Measurements from ENCODE around the gene LTBP3. TPM values are rescaled to one million over a fixed set of nuclear protein-coding genes. Genes with fewer than 3 reads are reported as not detected.

LTBP3 gene
- total RNA-seq, 1 donor = 41.6 TPM

GRCh38 chr11:65499713-65500386 is 58.3 kb downstream of the LTBP3 start:
- Histone ChIP-seq H3K27me3 (ENCODE audit: insufficient read depth, low read length) (no peaks in the 10 kb centered on the region), H3K36me3 (ENCODE audit: insufficient read depth, low read length) (peaks cover 49% of the 10 kb centered on the region), H3K4me1 (ENCODE audit: insufficient read depth, low read length) (peaks cover 26% of the 10 kb centered on the region), H2AFZ (ENCODE audit: low read length) (no peak overlapping the region), H3K4me2 (ENCODE audit: insufficient read depth, low read length) (peak overlapping the region; percentile 86), H3K27ac (ENCODE audit: low read depth, low read length) (peak overlapping the region; percentile 95), H3K79me2 (ENCODE audit: insufficient read depth, low read length) (peaks cover 93% of the 10 kb centered on the region), H4K20me1 (ENCODE audit: insufficient read depth, low read length) (peaks cover 56% of the 10 kb centered on the region), H3K9me3 (ENCODE audit: low read depth, low read length) (no peaks in the 10 kb centered on the region), H3K4me3 (ENCODE audit: insufficient read depth, low read length) (peak overlapping the region; percentile 86)
- no peak for DNase-seq (ENCODE audit: insufficient read length, low spot score, missing footprints)
- no peak for TF ChIP-seq CTCF (IDR thresholded peaks at IDR 0.05; ENCODE audit: extremely low read depth, low read depth, low read length)

DNA sequence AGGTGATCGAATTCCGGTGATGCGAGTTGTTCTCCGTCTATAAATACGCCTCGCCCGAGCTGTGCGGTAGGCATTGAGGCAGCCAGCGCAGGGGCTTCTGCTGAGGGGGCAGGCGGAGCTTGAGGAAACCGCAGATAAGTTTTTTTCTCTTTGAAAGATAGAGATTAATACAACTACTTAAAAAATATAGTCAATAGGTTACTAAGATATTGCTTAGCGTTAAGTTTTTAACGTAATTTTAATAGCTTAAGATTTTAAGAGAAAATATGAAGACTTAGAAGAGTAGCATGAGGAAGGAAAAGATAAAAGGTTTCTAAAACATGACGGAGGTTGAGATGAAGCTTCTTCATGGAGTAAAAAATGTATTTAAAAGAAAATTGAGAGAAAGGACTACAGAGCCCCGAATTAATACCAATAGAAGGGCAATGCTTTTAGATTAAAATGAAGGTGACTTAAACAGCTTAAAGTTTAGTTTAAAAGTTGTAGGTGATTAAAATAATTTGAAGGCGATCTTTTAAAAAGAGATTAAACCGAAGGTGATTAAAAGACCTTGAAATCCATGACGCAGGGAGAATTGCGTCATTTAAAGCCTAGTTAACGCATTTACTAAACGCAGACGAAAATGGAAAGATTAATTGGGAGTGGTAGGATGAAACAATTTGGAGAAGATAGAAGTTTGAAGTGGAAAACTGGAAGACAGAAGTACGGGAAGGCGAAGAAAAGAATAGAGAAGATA is 59.0 kb downstream of the LTBP3 start, which contains the start of gene MALAT1:
Gene MALAT1, plus strand, starts transcription at position 69 of the 736 bp plus-strand sequence.
- Histone ChIP-seq H3K27ac (ENCODE audit: low read depth, low read length) (peak within 1 kb of the TSS; percentile 95), H4K20me1 (ENCODE audit: insufficient read depth, low read length) (peaks cover 49% of the 10 kb centered on the region)

GRCh38 chr11:65498727-65498976 is 59.5 kb downstream of the LTBP3 start:
- DNase-seq (ENCODE audit: insufficient read length, low spot score, missing footprints) = no peak
- Histone ChIP-seq H3K4me3 (ENCODE audit: insufficient read depth, low read length) (peak overlapping the region; percentile 86), H3K27me3 (ENCODE audit: insufficient read depth, low read length) (no peaks in the 10 kb centered on the region), H3K27ac (ENCODE audit: low read depth, low read length) (peak overlapping the region; percentile 95), H3K4me1 (ENCODE audit: insufficient read depth, low read length) (peaks cover 38% of the 10 kb centered on the region), H3K36me3 (ENCODE audit: insufficient read depth, low read length) (peaks cover 37% of the 10 kb centered on the region), H4K20me1 (ENCODE audit: insufficient read depth, low read length) (peaks cover 44% of the 10 kb centered on the region), H3K9me3 (ENCODE audit: low read depth, low read length) (no peaks in the 10 kb centered on the region), H2AFZ (ENCODE audit: low read length) (no peak overlapping the region), H3K79me2 (ENCODE audit: insufficient read depth, low read length) (peaks cover 86% of the 10 kb centered on the region), H3K4me2 (ENCODE audit: insufficient read depth, low read length) (peak overlapping the region; percentile 86)
- TF ChIP-seq CTCF (IDR thresholded peaks at IDR 0.05; ENCODE audit: extremely low read depth, low read depth, low read length) = no peak

More for the DNA sequence above, 59.0 kb downstream of the LTBP3 start, which contains the start of gene MALAT1:
- DNase-seq (ENCODE audit: insufficient read length, low spot score, missing footprints) = peak; percentile 21
- H3K4me2 ChIP-seq (ENCODE audit: insufficient read depth, low read length) = peak within 1 kb of the TSS; percentile 86
- H3K27me3 ChIP-seq (ENCODE audit: insufficient read depth, low read length) = no peaks in the 10 kb centered on the region
- peak within 1 kb of the TSS; percentile 86 for H3K4me3 ChIP-seq (ENCODE audit: insufficient read depth, low read length)
- TF ChIP-seq CTCF (IDR thresholded peaks at IDR 0.05; ENCODE audit: extremely low read depth, low read depth, low read length) = no peak
- no peak within 1 kb of the TSS for H2AFZ ChIP-seq (ENCODE audit: low read length)
- peaks cover 42% of the 10 kb centered on the region for H3K36me3 ChIP-seq (ENCODE audit: insufficient read depth, low read length)
- H3K4me1 ChIP-seq (ENCODE audit: insufficient read depth, low read length) = peaks cover 33% of the 10 kb centered on the region
- peaks cover 91% of the 10 kb centered on the region for H3K79me2 ChIP-seq (ENCODE audit: insufficient read depth, low read length)
- no peaks in the 10 kb centered on the region for H3K9me3 ChIP-seq (ENCODE audit: low read depth, low read length)

DNA sequence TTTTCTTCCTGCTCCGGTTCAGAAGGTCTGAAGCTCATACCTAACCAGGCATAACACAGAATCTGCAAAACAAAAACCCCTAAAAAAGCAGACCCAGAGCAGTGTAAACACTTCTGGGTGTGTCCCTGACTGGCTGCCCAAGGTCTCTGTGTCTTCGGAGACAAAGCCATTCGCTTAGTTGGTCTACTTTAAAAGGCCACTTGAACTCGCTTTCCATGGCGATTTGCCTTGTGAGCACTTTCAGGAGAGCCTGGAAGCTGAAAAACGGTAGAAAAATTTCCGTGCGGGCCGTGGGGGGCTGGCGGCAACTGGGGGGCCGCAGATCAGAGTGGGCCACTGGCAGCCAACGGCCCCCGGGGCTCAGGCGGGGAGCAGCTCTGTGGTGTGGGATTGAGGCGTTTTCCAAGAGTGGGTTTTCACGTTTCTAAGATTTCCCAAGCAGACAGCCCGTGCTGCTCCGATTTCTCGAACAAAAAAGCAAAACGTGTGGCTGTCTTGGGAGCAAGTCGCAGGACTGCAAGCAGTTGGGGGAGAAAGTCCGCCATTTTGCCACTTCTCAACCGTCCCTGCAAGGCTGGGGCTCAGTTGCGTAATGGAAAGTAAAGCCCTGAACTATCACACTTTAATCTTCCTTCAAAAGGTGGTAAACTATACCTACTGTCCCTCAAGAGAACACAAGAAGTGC is 60.0 kb downstream of the LTBP3 start:
- H3K4me2 ChIP-seq (ENCODE audit: insufficient read depth, low read length) = peak overlapping the region; percentile 86
- peaks cover 39% of the 10 kb centered on the region for H4K20me1 ChIP-seq (ENCODE audit: insufficient read depth, low read length)
- peak overlapping the region; percentile 86 for H3K4me3 ChIP-seq (ENCODE audit: insufficient read depth, low read length)
- H3K27ac ChIP-seq (ENCODE audit: low read depth, low read length) = peak overlapping the region; percentile 95
- no peak overlapping the region for H2AFZ ChIP-seq (ENCODE audit: low read length)
- H3K36me3 ChIP-seq (ENCODE audit: insufficient read depth, low read length) = peaks cover 32% of the 10 kb centered on the region
- H3K4me1 ChIP-seq (ENCODE audit: insufficient read depth, low read length) = peaks cover 42% of the 10 kb centered on the region
- H3K9me3 ChIP-seq (ENCODE audit: low read depth, low read length) = no peaks in the 10 kb centered on the region
- H3K27me3 ChIP-seq (ENCODE audit: insufficient read depth, low read length) = no peaks in the 10 kb centered on the region
- peaks cover 85% of the 10 kb centered on the region for H3K79me2 ChIP-seq (ENCODE audit: insufficient read depth, low read length)
- DNase-seq (ENCODE audit: insufficient read length, low spot score, missing footprints) = peak; percentile 44
- no peak for TF ChIP-seq CTCF (IDR thresholded peaks at IDR 0.05; ENCODE audit: extremely low read depth, low read depth, low read length)
